Right lobe of liver (tissue), 4 donors: ENCODE data around the gene VKORC1L1.

Source experiments
- POLR2A ChIP-seq: fragments of 450-650 bp; IDR thresholded peaks from one replicate; pipeline ENCODE4 v1.6.1; 2017; ENCODE audit warnings: antibody characterized with exemption, mild to moderate bottlenecking
- TF ChIP-seq, protein P1 (sequence below), 4 donors: fragments of 200-600 bp in 3 of 4; fragments of 450-650 bp in 1 of 4; IDR thresholded peaks; one replicate each; pipeline versions ENCODE4 v1.5.1 to v1.8.0; 2016 to 2022; ENCODE audit warnings: antibody characterized with exemption in 4 of 4, mild to moderate bottlenecking in 2 of 4
- donor health status: DM: no; HTN: no; CAD: no.
- donor health status: DM: no; HTN: no; CAD: no.
- donor health status: DM: no; HTN: yes; CAD: no.

- TF ChIP-seq, protein P1, sequence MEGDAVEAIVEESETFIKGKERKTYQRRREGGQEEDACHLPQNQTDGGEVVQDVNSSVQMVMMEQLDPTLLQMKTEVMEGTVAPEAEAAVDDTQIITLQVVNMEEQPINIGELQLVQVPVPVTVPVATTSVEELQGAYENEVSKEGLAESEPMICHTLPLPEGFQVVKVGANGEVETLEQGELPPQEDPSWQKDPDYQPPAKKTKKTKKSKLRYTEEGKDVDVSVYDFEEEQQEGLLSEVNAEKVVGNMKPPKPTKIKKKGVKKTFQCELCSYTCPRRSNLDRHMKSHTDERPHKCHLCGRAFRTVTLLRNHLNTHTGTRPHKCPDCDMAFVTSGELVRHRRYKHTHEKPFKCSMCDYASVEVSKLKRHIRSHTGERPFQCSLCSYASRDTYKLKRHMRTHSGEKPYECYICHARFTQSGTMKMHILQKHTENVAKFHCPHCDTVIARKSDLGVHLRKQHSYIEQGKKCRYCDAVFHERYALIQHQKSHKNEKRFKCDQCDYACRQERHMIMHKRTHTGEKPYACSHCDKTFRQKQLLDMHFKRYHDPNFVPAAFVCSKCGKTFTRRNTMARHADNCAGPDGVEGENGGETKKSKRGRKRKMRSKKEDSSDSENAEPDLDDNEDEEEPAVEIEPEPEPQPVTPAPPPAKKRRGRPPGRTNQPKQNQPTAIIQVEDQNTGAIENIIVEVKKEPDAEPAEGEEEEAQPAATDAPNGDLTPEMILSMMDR (IDR thresholded peaks at IDR 0.05) = no peak
- TF ChIP-seq POLR2A = no peak
Observed at GRCh38 chr7:65955718-65956117, 82.8 kb downstream of the VKORC1L1 start.
